SHP77 (cell line): ENCODE results near the gene FOXB2.

Source experiments
- DNase-seq, 2 experiments: peaks; one replicate each; lab custom pipeline; 2025; lab: John Stamatoyannopoulos, UW

The FOXB2 gene

GRCh38 chr9:77066388-77066787, 46.9 kb downstream of the FOXB2 start:
- no peak for DNase-seq
